GM21526 (cell line): ENCODE measurements around the gene KCNH6.

ENCODE experiments used
- ATAC-seq: cut with Tn5 transposase; IDR thresholded peaks from one replicate; pipeline ENCODE4 v1.9.1; 2021; ENCODE audit warnings: moderate library complexity; ENCODE audit not compliant: unreplicated experiment, low FRiP score

KCNH6 gene

GRCh38 chr17:63487014-63487339 lies 36.2 kb upstream of the KCNH6 start:
- no peak for ATAC-seq

DNA sequence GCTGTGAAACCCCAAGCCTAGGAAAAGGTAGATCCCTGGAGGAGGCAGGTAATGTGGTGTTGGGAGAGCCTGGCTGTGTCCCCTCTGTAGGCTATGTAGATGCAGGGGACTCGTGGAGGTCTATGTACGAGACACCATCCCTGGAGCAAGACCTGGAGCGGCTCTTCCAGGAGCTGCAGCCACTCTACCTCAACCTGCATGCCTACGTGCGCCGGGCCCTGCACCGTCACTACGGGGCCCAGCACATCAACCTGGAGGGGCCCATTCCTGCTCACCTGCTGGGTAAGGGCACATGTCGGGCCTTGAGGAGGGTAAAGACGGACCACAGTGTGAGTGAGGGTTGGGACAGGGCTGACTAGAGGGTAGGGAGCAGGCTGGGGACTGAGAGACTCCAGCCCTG lies 34.3 kb upstream of the KCNH6 start:
- ATAC-seq, result no peak

DNA sequence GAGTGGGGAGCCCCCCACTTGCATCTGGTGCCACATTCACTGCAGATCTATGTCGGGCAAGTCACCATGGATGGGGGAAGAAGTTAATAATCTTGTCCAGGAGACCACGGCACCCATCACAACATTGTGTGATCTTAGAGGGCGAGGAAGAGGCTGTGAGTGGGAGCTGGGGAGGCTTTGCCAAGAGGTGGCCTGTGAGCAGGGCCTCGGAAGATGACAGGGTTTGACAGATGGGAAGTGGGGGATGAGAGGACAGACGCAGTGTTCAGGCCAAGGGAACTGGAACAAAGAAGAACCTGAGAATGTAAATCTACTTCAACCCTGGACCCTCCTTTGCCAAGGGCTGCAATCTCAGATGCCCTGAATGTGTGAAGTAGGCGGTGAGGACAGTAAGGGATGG lies 33.9 kb upstream of the KCNH6 start:
- no peak for ATAC-seq

DNA sequence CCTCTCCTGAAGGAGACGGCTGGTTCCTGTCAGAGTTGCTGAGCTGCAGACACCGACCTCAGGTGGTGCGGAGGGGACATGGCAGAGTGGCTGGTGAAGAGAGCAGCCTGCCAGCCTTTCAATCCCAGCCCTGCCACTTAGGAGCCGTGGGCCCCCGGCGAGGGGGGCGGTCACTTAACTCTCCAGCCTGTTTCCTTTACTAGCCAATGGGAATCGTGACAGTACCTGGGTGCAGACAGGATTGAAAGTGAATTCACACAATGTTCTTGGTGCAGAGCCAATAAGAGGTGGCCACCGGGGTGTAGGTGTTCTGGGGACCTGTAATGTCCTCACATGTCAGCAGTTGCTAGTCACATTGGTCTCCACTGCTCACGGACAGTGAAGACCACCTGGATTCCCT lies 32.8 kb upstream of the KCNH6 start:
- ATAC-seq, result no peak

- ATAC-seq, result no peak
These were observed 32.2 kb upstream of the KCNH6 start for GRCh38 chr17:63490858-63491400.

GRCh38 chr17:63491413-63491812 lies 31.7 kb upstream of the KCNH6 start:
- no peak for ATAC-seq

DNA sequence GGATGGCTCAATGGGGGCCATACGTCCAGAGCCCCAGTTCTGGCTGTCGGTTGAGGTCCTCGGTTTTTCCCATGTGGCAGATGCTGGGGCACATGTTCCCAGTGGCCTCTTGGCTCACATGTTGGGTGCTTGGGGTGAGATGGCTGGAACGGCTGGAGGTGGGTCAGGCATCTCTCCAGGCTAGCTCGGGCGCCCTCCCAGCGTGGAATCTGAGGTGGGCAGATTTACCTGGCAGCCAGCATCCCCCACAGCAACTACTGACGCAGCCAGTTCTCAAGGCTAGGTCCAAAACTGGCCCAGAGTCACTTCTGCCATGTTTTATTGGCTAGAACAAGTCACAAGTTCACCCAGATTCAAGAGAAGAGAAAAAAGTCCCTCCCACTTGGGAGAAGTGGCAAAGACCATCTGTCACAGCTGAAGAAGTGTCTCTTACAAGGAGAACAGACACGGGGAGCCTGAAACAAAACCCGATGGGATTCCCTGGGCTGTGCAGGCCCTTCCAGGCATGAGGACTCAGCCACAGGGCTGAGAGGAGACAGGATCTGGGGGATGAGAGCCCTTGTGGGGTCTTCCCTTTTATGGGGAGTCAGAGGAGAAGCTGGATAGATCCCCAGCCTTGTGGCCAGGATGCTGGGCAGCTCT lies 31.1 kb upstream of the KCNH6 start:
- ATAC-seq, result no peak

DNA sequence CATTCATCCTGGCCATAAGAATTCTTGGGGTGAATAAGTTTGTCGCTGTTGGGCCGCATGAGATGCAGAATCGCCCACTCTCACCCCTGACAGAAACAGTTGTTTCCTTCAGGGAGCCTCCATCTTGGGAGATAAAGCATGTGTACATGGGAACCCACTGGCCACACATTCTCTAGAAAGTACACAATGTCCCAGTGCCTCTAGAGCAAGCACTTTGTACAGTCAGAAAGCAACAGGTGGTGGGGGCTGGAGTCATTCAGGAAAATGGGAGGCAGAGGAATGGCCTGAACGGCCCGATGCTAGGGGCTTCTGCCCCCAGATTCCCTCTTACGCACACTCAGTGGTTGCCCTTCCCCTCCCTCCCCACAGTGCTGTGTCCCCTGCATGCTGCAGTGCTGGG lies 30.2 kb upstream of the KCNH6 start:
- no peak for ATAC-seq

GRCh38 chr17:63493411-63493810 lies 29.7 kb upstream of the KCNH6 start:
- no peak for ATAC-seq

DNA sequence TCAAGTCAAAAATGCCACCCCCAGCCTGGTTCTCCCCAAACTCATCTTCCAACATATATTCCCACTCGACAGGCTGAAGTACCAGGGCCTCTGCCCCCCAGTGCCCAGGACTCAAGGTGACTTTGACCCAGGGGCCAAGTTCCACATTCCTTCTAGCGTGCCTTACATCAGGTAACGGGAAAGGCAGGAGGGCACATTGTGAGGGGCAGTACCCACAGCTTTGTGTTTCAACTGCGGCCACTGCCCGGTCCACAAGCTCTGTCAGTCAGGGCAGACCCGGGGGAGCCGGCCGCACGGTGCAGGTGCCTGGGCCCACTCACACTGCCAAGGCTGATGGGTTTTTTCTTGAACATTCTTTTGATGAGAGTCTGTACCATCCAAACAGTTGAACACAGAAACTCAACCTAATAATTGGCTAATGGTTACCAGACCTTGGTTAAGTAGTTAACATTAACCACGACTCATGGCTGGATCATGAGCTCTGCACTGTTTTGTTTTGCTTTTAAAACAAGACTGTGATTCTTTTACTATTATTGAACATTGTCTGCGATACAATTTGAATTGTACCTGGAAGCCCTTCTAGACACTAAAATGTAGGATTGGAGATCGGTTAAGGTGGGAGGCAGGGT lies 28.7 kb upstream of the KCNH6 start:
- ATAC-seq, result no peak

- ATAC-seq, result no peak
These were observed 27.7 kb upstream of the KCNH6 start for GRCh38 chr17:63495491-63495890.

DNA sequence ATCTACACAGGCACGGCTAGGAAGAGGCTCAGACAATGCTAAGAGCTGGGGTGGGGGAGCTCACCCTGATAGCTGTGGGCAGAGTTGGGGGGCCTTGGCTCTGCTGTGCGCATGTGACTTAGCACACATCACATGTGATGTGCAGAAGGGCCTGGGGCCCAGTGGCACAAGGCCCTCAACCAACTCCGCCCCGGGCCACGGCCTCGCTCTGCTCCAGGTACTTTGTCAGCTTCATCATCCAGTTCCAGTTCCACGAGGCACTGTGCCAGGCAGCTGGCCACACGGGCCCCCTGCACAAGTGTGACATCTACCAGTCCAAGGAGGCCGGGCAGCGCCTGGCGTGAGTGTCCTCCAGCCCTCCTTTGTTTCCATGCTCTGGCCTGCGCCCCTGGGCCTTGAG lies 27.0 kb upstream of the KCNH6 start:
- no peak for ATAC-seq

- no peak for ATAC-seq
These were observed 26.3 kb upstream of the KCNH6 start for GRCh38 chr17:63496663-63497400.

DNA sequence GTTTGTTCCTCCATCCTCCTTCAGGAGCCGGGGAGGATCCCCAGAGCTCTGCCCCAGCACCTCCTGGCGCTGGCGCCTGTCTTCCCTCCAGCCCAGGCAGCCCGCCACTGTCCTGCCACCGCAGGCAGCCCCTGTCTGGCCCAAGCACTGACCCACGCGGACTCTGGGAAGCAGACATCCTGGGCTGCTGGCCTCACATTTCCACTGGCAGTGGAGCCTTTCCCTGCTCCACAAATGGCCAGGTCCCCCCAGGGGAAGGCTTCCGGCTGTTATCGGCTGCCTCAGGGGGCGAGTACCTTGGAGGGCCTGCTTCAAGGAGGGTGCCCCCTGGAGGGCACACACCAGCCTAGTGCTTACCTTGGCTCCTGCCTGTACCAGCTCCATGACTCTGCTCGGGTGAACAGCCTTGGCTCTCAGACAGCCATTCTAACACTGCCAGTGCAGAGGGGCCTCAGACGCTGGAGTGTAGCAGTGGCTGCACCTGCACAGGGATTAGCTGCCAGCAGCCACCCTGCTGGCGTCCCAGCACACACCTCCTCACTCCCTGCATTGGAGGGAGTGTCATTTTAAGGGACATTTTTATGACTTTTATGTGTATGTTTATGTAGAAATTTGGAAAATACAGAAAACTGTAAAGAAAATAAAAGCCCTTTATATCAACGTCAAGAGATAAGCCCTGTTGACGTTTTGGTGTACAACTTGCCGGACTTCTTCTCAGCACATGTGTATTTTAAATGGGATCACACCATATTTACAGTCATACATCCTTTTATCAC lies 25.3 kb upstream of the KCNH6 start:
- no peak for ATAC-seq

GRCh38 chr17:63498626-63499195 lies 24.4 kb upstream of the KCNH6 start:
- no peak for ATAC-seq

DNA sequence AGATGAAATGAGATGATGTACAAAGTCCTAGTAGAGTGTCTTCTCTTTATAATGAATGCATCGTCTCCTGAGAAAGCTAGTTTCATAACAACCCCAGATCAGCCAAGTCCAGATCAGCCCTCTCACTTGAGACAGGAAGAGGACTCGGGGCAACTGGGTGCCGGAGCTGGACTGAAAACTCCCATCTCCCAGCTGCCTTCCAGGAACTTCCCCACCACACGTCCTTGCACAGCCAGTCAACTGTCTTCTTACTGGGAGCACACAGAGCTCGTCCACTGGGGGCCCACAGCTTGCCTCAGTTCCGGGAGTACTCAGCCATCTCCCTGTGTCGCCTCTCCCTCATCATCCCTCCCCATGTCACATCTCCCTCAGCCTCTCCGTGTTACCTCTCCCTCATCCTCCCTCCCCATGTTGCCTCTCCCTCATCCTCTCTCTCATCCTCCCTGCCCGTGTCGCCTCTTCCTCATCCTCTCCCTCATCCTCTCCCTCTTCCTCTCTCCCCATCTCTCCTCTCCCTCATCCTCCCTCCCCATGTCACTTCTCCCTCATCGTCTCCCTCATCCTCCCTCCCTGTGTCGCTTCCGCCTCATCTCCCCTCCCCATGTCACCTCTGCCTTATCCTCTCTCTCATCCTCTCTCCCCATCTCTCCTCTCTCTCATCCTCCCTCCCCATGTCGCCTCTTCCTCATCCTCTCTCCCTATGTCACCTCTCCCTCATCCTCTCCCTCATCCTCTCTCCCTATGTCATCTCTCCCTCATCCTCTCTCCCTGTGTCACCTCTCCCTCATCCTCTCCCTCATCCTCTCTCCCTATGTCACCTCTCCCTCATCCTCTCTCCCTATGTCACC lies 22.4 kb upstream of the KCNH6 start:
- ATAC-seq, result no peak

DNA sequence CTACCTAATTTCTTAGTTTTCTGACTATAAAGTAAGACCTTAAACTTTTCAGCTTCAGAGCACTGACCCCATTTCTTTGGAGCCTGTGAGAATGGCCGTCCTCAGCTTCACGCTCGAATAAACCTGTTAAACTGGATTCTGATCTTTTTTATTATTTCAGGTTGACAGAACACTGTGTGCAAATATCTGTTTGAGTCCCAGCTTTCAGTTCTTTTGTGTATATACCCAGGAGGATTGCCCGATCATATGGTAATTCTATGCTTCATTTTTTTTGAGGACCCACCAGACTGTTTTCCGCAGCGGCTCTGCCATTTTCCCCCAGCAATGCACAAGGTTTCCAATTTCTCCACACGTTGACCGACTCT lies 19.8 kb upstream of the KCNH6 start:
- ATAC-seq, result no peak

DNA sequence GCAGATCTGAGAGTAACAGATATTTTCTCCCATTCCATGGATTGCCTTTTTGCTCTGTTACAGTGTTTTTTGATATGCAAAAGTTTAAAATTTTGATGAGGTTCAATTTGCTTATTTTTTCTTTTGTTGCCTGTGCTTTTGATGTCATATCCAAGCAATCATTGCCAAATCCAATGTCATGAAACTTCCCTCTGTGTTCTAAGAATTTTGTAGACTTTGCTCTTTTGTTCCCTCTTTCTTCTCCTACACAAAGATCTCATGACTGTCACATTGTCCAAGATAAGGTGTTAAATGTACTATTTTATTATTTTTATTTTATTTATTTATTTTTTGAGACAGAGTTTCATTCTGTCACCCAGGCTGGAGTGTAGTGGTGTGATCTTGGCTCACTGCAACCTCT lies 18.9 kb upstream of the KCNH6 start:
- no peak for ATAC-seq

- ATAC-seq, result no peak
These were observed 17.8 kb upstream of the KCNH6 start for GRCh38 chr17:63505341-63505740.

DNA sequence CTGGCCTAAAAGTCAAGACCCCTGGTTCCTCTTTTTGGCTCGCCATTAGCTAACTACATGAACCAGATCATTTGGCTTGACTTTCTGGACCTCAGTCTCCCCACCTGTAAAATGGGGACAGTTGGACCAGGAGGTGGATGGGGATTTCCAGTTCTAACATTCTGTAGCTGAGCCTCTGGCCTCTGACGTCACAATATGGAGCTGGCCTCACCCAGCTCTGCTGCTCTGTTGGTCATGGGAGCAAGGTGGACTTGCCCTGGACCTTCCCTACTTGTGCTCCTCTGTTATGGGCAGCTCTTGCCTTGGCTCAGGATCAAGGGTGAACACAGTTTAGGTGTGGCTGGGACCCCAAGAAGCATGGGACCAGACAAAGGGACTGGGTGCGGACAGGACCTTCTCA lies 16.5 kb upstream of the KCNH6 start:
- no peak for ATAC-seq
